Hepatocyte (in vitro differentiated cells): ENCODE data around the gene GPC5. TPM values are rescaled to one million over a fixed set of nuclear protein-coding genes. Genes with fewer than 3 reads are reported as not detected.

Experiments used
- DNase-seq: peaks from one replicate; pipeline ENCODE4 v3.0.0-alpha.2; 2016; ENCODE audit warnings: low spot score
- H2AFZ ChIP-seq: fragments of 200-600 bp; sonication (generic); 2 replicates; pipeline ENCODE4 v1.6.0; 2016; ENCODE audit warnings: antibody characterized with exemption, mild to moderate bottlenecking
- H3K27ac ChIP-seq: fragments of 200-600 bp; sonication (generic); 2 replicates; pipeline ENCODE4 v1.5.1; 2016; ENCODE audit warnings: mild to moderate bottlenecking
- H3K27me3 ChIP-seq: fragments of 200-600 bp; sonication (generic); 2 replicates; pipeline ENCODE4 v1.6.1; 2016
- H3K36me3 ChIP-seq: fragments of 200-600 bp; sonication (generic); replicated peaks from 2 replicates; pipeline ENCODE4 v1.5.1; 2016; ENCODE audit warnings: low read depth; ENCODE audit not compliant: insufficient read depth
- H3K4me1 ChIP-seq: fragments of 200-600 bp; sonication (generic); 2 replicates; pipeline ENCODE4 v1.5.1; 2016; ENCODE audit warnings: mild to moderate bottlenecking, moderate library complexity; ENCODE audit not compliant: insufficient read depth
- H3K4me2 ChIP-seq: fragments of 200-600 bp; sonication (generic); 2 replicates; pipeline ENCODE4 v1.6.0; 2016
- H3K4me3 ChIP-seq: fragments of 200-600 bp; sonication (generic); 2 replicates; pipeline ENCODE4 v1.5.1; 2016; ENCODE audit warnings: mild to moderate bottlenecking
- H3K79me2 ChIP-seq: fragments of 200-600 bp; sonication (generic); 2 replicates; pipeline ENCODE4 v1.6.0; 2017; ENCODE audit warnings: mild to moderate bottlenecking
- H3K9me2 ChIP-seq: fragments of 200-600 bp; sonication (generic); replicated peaks from 2 replicates; pipeline ENCODE4 v1.6.0; 2017; ENCODE audit warnings: mild to moderate bottlenecking; ENCODE audit not compliant: insufficient read depth
- H3K9me3 ChIP-seq: fragments of 200-600 bp; sonication (generic); 2 replicates; pipeline ENCODE4 v1.5.1; 2016; ENCODE audit warnings: low read depth, mild to moderate bottlenecking
- H4K20me1 ChIP-seq: fragments of 200-600 bp; sonication (generic); 2 replicates; pipeline ENCODE4 v1.6.0; 2016; ENCODE audit warnings: mild to moderate bottlenecking; ENCODE audit not compliant: insufficient read depth, poor library complexity, severe bottlenecking
- CTCF ChIP-seq: fragments of 200-600 bp; sonication (generic); IDR thresholded peaks from 2 replicates; pipeline ENCODE4 v1.5.1; 2016; ENCODE audit warnings: antibody characterized with exemption, mild to moderate bottlenecking; ENCODE audit not compliant: poor library complexity
- EZH2 ChIP-seq: fragments of 200-600 bp; sonication (generic); IDR thresholded peaks from 2 replicates; pipeline ENCODE4 v1.6.1; 2016; ENCODE audit warnings: antibody characterized with exemption, mild to moderate bottlenecking, borderline replicate concordance
- EZH2phosphoT487 ChIP-seq: fragments of 200-600 bp; sonication (generic); IDR thresholded peaks from one replicate; pipeline ENCODE4 v1.6.1; 2018; ENCODE audit warnings: antibody characterized with exemption, mild to moderate bottlenecking, low read depth, moderate library complexity; ENCODE audit not compliant: unreplicated experiment, severe bottlenecking
- WGBS: methylation state at CpG from one replicate; pipeline ENCODE4 v1.1.6; 2016; ENCODE audit warnings: low lambda C conversion rate; ENCODE audit errors: missing lambda C conversion rate; 5-methylcytosine and 5-hydroxymethylcytosine counted together
- polyA plus RNA-seq: library from polyadenylated mRNA; unstranded; fragments of >200 nt; fragmentation: Nextera tagmentation; extraction: Ambion mirVana; gene quantifications from 2 replicates; pipeline ENCODE4 v1.2.1, GENCODE V29; 2016
- total RNA-seq: library from RNA; depleted of rRNA; stranded (reverse); fragments of >200 nt; gene quantifications from 2 replicates; pipeline ENCODE4 v1.2.3, GENCODE V29; 2014

Gene GPC5
- total and polyA plus RNA-seq, 2 experiments from 2014 or later, result 3.9 to 5.4 TPM

DNA sequence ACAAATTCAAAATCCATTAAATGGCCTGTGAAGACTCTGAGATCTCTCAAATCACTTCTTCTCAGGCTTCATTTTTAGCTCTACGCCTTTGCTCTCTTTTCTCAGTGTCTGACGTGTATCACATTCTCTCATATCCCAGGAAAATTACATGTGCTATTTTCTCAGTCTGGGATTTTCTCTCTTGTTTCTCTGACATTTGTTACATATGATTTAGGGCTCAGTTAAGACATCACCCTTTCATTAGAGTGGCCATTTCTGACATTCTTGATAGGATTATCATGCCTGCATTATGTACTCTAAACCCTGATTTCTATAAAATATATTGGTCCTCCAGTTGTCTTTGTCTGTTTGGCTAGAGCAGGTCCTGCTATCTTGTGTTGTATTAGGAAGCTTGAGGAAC, 136.6 kb downstream of the GPC5 start:
- DNase-seq, result no peak
- no peak for TF ChIP-seq CTCF
- no peak for TF ChIP-seq EZH2
- Histone ChIP-seq H3K4me1 (peaks cover 10% of the 10 kb centered on the region), H3K9me3 (no peaks in the 10 kb centered on the region), H3K27ac (no peak overlapping the region), H3K4me2 (no peak overlapping the region), H3K4me3 (no peak overlapping the region), H2AFZ (no peak overlapping the region), H3K79me2 (no peaks in the 10 kb centered on the region), H3K36me3 (no peaks in the 10 kb centered on the region), H4K20me1 (no peaks in the 10 kb centered on the region), H3K27me3 (no peaks in the 10 kb centered on the region), H3K9me2 (no peaks in the 10 kb centered on the region)
- WGBS, result 100% methylated on average over 2 of the region's 2 CpGs

DNA sequence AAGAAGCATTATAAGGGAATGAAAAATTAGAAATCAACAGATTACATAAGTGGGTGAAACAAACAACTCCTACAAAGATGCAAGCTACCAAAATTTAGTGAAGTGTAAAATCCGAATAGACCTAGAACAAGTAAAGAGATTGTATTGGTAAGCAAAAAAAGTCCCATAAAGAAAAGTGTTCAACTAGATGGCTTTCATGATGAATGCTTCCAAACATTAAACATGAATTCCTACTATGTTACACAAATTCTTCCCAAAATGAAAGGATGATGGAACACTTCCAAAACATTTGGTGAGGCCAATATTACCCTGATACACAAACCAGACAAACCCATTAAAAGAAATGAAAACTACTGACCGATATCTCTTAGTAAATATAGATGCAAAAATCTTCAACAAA, 139.0 kb downstream of the GPC5 start:
- no peak overlapping the region for H3K4me2 ChIP-seq
- H2AFZ ChIP-seq, result no peak overlapping the region
- no peaks in the 10 kb centered on the region for H3K79me2 ChIP-seq
- H3K36me3 ChIP-seq, result no peaks in the 10 kb centered on the region
- WGBS, result 91% methylated on average over 2 of the region's 2 CpGs
- H4K20me1 ChIP-seq, result no peaks in the 10 kb centered on the region
- TF ChIP-seq EZH2phosphoT487 (no peak), EZH2 (no peak), CTCF (no peak)
- no peak for DNase-seq
- no peaks in the 10 kb centered on the region for H3K9me3 ChIP-seq
- no peaks in the 10 kb centered on the region for H3K9me2 ChIP-seq
- peaks cover 18% of the 10 kb centered on the region for H3K4me1 ChIP-seq
- H3K27me3 ChIP-seq, result no peaks in the 10 kb centered on the region
- H3K27ac ChIP-seq, result no peak overlapping the region
- no peak overlapping the region for H3K4me3 ChIP-seq

GRCh38 chr13:91539286-91540157, 141.1 kb downstream of the GPC5 start:
- H3K9me2 ChIP-seq, result no peaks in the 10 kb centered on the region
- H3K4me1 ChIP-seq, result peaks cover 18% of the 10 kb centered on the region
- peak overlapping the region; percentile 59 for H3K27ac ChIP-seq
- no peaks in the 10 kb centered on the region for H3K27me3 ChIP-seq
- H4K20me1 ChIP-seq, result no peaks in the 10 kb centered on the region
- peak overlapping the region; percentile 6 for H2AFZ ChIP-seq
- WGBS, result 72% methylated on average over 3 of the region's 3 CpGs
- no peaks in the 10 kb centered on the region for H3K36me3 ChIP-seq
- H3K9me3 ChIP-seq, result no peaks in the 10 kb centered on the region
- DNase-seq, result no peak
- H3K4me2 ChIP-seq, result peak overlapping the region; percentile 23
- no peak overlapping the region for H3K4me3 ChIP-seq
- TF ChIP-seq CTCF, result no peak
- TF ChIP-seq EZH2phosphoT487, result no peak
- TF ChIP-seq EZH2, result no peak
- H3K79me2 ChIP-seq, result no peaks in the 10 kb centered on the region
